Hepatocyte (in vitro differentiated cells): ENCODE data around the gene CCR7. TPM values are rescaled to one million over a fixed set of nuclear protein-coding genes. Genes with fewer than 3 reads are reported as not detected.

Source experiments
- DNase-seq: peaks from one replicate; pipeline ENCODE4 v3.0.0-alpha.2; 2016; ENCODE audit warnings: low spot score
- H2AFZ ChIP-seq: fragments of 200-600 bp; sonication (generic); 2 replicates; pipeline ENCODE4 v1.6.0; 2016; ENCODE audit warnings: antibody characterized with exemption, mild to moderate bottlenecking
- H3K27ac ChIP-seq: fragments of 200-600 bp; sonication (generic); 2 replicates; pipeline ENCODE4 v1.5.1; 2016; ENCODE audit warnings: mild to moderate bottlenecking
- H3K27me3 ChIP-seq: fragments of 200-600 bp; sonication (generic); 2 replicates; pipeline ENCODE4 v1.6.1; 2016
- H3K36me3 ChIP-seq: fragments of 200-600 bp; sonication (generic); replicated peaks from 2 replicates; pipeline ENCODE4 v1.5.1; 2016; ENCODE audit warnings: low read depth; ENCODE audit not compliant: insufficient read depth
- H3K4me1 ChIP-seq: fragments of 200-600 bp; sonication (generic); 2 replicates; pipeline ENCODE4 v1.5.1; 2016; ENCODE audit warnings: mild to moderate bottlenecking, moderate library complexity; ENCODE audit not compliant: insufficient read depth
- H3K4me2 ChIP-seq: fragments of 200-600 bp; sonication (generic); 2 replicates; pipeline ENCODE4 v1.6.0; 2016
- H3K4me3 ChIP-seq: fragments of 200-600 bp; sonication (generic); 2 replicates; pipeline ENCODE4 v1.5.1; 2016; ENCODE audit warnings: mild to moderate bottlenecking
- H3K79me2 ChIP-seq: fragments of 200-600 bp; sonication (generic); 2 replicates; pipeline ENCODE4 v1.6.0; 2017; ENCODE audit warnings: mild to moderate bottlenecking
- H3K9me2 ChIP-seq: fragments of 200-600 bp; sonication (generic); replicated peaks from 2 replicates; pipeline ENCODE4 v1.6.0; 2017; ENCODE audit warnings: mild to moderate bottlenecking; ENCODE audit not compliant: insufficient read depth
- H3K9me3 ChIP-seq: fragments of 200-600 bp; sonication (generic); 2 replicates; pipeline ENCODE4 v1.5.1; 2016; ENCODE audit warnings: low read depth, mild to moderate bottlenecking
- H4K20me1 ChIP-seq: fragments of 200-600 bp; sonication (generic); 2 replicates; pipeline ENCODE4 v1.6.0; 2016; ENCODE audit warnings: mild to moderate bottlenecking; ENCODE audit not compliant: insufficient read depth, poor library complexity, severe bottlenecking
- CTCF ChIP-seq: fragments of 200-600 bp; sonication (generic); IDR thresholded peaks from 2 replicates; pipeline ENCODE4 v1.5.1; 2016; ENCODE audit warnings: antibody characterized with exemption, mild to moderate bottlenecking; ENCODE audit not compliant: poor library complexity
- EZH2 ChIP-seq: fragments of 200-600 bp; sonication (generic); IDR thresholded peaks from 2 replicates; pipeline ENCODE4 v1.6.1; 2016; ENCODE audit warnings: antibody characterized with exemption, mild to moderate bottlenecking, borderline replicate concordance
- EZH2phosphoT487 ChIP-seq: fragments of 200-600 bp; sonication (generic); IDR thresholded peaks from one replicate; pipeline ENCODE4 v1.6.1; 2018; ENCODE audit warnings: antibody characterized with exemption, mild to moderate bottlenecking, low read depth, moderate library complexity; ENCODE audit not compliant: unreplicated experiment, severe bottlenecking
- WGBS: methylation state at CpG from one replicate; pipeline ENCODE4 v1.1.6; 2016; ENCODE audit warnings: low lambda C conversion rate; ENCODE audit errors: missing lambda C conversion rate; 5-methylcytosine and 5-hydroxymethylcytosine counted together
- polyA plus RNA-seq: library from polyadenylated mRNA; unstranded; fragments of >200 nt; fragmentation: Nextera tagmentation; extraction: Ambion mirVana; gene quantifications from 2 replicates; pipeline ENCODE4 v1.2.1, GENCODE V29; 2016
- total RNA-seq: library from RNA; depleted of rRNA; stranded (reverse); fragments of >200 nt; gene quantifications from 2 replicates; pipeline ENCODE4 v1.2.3, GENCODE V29; 2014

The CCR7 gene
- total and polyA plus RNA-seq, 2 experiments from 2014 or later: 2.8 to 4.1 TPM

DNA sequence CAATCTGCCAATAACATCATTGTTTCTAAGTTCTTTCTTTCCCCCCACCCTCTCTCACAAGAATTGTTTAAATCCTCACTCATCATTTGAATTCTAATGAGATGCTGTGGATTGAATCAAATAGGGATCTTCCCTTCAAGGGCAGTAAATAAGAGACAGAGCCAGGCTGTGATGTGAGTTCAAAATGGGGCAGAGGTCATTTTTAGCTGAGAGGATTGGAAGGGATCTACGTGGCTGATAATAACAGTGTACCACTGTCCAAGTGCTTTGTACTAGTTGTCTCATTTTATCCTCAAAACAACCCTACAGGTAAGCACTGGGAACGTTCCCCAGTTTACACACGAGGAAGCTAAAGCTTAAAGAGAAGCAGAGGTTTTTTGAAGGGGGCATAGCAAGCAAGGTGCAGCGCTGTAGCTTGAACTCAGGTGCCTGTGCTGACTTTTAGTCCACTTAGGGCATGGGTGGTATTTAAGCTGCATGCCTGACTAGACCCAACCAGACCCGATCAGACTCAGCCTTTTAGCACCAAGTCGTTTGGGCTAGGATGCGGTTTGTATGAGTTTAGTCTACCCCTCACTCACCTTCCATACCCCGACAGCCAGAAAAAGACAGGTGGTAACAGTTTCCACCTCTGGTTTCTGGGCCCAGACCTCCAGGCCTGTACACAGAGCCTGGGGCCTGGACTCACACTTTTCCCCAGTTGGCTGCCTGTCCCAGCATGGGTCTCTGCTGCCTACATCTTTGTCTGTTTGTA lies 39.2 kb upstream of the CCR7 start:
- no peaks in the 10 kb centered on the region for H3K27me3 ChIP-seq
- H3K9me2 ChIP-seq: no peaks in the 10 kb centered on the region
- H3K27ac ChIP-seq: no peak overlapping the region
- WGBS: 86% methylated on average over 8 of the region's 8 CpGs
- H3K4me2 ChIP-seq: no peak overlapping the region
- H3K9me3 ChIP-seq: no peaks in the 10 kb centered on the region
- H3K4me1 ChIP-seq: peaks cover 2% of the 10 kb centered on the region
- H3K36me3 ChIP-seq: no peaks in the 10 kb centered on the region
- H4K20me1 ChIP-seq: no peaks in the 10 kb centered on the region
- H2AFZ ChIP-seq: no peak overlapping the region
- H3K79me2 ChIP-seq: no peaks in the 10 kb centered on the region
- no peak overlapping the region for H3K4me3 ChIP-seq
- DNase-seq: no peak
- no peak for TF ChIP-seq EZH2
- TF ChIP-seq CTCF: no peak
- TF ChIP-seq EZH2phosphoT487: no peak

DNA sequence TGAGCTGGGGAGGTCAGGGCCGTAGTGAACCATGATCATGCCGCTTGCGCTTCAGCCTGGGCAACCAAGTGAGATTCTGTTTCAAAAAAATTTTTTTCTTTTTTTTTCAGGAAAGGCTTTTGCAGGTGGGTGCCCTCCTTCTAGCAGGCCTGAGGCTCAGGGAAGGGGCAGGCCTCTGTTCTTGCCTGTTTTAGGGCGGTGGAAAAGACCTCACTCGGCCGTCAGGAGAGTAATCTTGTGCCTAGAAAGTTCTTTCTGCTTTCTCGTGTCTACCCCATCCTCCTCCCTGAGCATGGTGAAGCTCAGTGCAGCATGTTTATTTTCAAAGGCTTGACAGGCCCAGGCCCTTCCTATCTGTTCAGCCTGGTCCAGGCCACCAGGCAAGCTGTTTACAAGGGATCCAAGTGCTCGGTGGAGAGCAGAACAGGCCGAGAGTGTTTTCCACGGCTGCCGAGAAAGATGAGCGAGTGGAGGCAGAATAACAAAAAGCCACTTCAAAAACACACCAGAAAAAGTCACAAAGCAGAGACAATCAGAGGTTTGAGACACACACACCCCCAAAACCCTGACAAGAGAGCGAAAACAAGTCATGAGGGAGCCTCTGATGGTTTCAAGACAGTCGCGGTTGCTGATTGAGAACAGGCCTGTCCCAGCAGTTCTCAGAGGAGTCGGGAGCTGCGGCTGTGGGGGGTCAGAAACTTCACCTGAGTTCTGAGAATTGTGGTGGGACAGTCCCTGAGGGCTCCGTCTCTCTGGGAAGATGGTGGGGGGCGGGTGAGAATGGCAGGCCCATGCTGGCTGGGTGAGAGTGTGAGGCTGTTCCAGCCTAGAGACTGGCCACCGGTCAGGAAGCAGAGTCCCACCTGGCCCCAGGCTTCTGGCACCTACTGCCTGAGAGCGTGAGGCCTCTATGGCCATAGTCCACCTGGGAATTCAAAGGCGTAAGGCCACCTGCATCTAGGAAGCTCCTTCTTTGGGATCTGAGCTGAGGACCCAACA lies 37.5 kb upstream of the CCR7 start:
- no peaks in the 10 kb centered on the region for H3K36me3 ChIP-seq
- peaks cover 2% of the 10 kb centered on the region for H3K4me1 ChIP-seq
- 73% methylated on average over 22 of the region's 22 CpGs for WGBS
- no peak for DNase-seq
- no peak overlapping the region for H3K4me3 ChIP-seq
- H3K9me3 ChIP-seq: no peaks in the 10 kb centered on the region
- H3K9me2 ChIP-seq: no peaks in the 10 kb centered on the region
- H3K4me2 ChIP-seq: no peak overlapping the region
- no peak overlapping the region for H2AFZ ChIP-seq
- no peaks in the 10 kb centered on the region for H4K20me1 ChIP-seq
- no peak for TF ChIP-seq EZH2phosphoT487
- no peak for TF ChIP-seq EZH2
- no peak for TF ChIP-seq CTCF
- peak overlapping the region; percentile 32 for H3K27ac ChIP-seq
- H3K27me3 ChIP-seq: no peaks in the 10 kb centered on the region
- H3K79me2 ChIP-seq: no peaks in the 10 kb centered on the region

DNA sequence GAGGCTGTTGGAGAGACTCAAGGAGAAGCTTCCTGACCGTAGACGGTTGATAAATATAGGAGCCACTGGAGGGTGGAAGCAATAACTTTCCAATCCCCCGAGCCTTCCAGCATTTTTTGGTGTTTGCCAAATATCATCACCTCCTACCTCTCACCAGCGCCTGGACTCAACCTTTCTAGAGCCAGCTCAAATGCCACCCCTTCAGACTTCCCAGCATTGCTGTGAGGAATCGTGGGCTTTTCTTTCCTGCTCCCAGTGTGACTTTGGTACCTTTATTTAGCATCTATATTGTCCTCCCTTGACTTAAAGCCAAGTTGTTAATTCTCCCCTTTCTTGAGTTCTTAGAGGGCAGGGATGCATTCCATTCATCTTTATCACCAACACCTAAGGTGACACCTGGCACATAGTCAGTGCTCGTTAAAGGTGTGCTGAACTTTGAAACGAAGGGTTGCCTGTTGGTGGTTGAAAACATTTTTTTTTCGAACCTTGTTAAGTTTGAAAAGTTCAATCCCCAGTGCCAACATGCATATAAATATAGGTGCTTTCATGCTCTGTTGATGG lies 35.3 kb upstream of the CCR7 start:
- no peak overlapping the region for H3K4me3 ChIP-seq
- H3K9me3 ChIP-seq: no peaks in the 10 kb centered on the region
- 73% methylated on average over 8 of the region's 8 CpGs for WGBS
- no peaks in the 10 kb centered on the region for H3K9me2 ChIP-seq
- no peak overlapping the region for H3K27ac ChIP-seq
- no peaks in the 10 kb centered on the region for H3K79me2 ChIP-seq
- no peak for DNase-seq
- no peak for TF ChIP-seq EZH2phosphoT487
- no peak for TF ChIP-seq CTCF
- TF ChIP-seq EZH2: no peak
- no peaks in the 10 kb centered on the region for H3K27me3 ChIP-seq
- H3K4me1 ChIP-seq: peaks cover 2% of the 10 kb centered on the region
- H4K20me1 ChIP-seq: no peaks in the 10 kb centered on the region
- H3K4me2 ChIP-seq: no peak overlapping the region
- no peak overlapping the region for H2AFZ ChIP-seq
- H3K36me3 ChIP-seq: no peaks in the 10 kb centered on the region
